NT2/D1 (cell line): ENCODE measurements around the gene PLCG1.

Experiments
- YY1 ChIP-seq: IDR thresholded peaks from 2 replicates; pipeline ENCODE4 v1.6.1; 2011; ENCODE audit not compliant: insufficient read length, insufficient read depth
- ZNF274 ChIP-seq: IDR thresholded peaks from 2 replicates; pipeline ENCODE4 v1.6.1; 2011; ENCODE audit warnings: mild to moderate bottlenecking, low read depth, low read length

- no peak for TF ChIP-seq ZNF274
- TF ChIP-seq YY1: no peak
Observed at GRCh38 chr20:41217422-41217821, 80.1 kb downstream of the PLCG1 start.
